ENCODE measurements around the gene TKTL2.
A peak's percentile ranks its signal among the peaks of the same experiment; 100 is the strongest.

TKTL2 gene, protein sequence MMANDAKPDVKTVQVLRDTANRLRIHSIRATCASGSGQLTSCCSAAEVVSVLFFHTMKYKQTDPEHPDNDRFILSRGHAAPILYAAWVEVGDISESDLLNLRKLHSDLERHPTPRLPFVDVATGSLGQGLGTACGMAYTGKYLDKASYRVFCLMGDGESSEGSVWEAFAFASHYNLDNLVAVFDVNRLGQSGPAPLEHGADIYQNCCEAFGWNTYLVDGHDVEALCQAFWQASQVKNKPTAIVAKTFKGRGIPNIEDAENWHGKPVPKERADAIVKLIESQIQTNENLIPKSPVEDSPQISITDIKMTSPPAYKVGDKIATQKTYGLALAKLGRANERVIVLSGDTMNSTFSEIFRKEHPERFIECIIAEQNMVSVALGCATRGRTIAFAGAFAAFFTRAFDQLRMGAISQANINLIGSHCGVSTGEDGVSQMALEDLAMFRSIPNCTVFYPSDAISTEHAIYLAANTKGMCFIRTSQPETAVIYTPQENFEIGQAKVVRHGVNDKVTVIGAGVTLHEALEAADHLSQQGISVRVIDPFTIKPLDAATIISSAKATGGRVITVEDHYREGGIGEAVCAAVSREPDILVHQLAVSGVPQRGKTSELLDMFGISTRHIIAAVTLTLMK

DNA sequence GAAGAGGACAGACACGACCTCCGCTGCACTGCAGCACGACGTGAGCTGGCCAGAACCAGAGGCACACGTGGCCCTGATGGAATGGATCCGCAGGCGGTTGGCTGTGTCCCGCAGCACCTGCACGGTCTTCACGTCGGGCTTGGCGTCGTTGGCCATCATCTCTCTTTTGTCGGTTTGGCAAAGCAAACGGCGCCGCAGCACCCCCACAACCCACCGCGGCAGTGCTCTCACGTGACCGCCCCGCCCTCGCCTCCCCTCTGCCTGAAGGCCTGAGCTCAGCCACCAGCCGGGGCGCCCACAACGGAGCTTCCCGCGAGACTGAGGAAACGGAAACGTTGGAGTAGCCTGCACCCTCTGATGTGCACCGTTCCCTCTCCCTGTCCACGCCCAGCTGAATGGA is at the start of gene TKTL2:
Gene TKTL2 (minus strand): TSS at position 179 of the 400 bp plus-strand sequence. CDS start 20 bp downstream, at position 159.
- FAIRE-seq: no peak

DNA sequence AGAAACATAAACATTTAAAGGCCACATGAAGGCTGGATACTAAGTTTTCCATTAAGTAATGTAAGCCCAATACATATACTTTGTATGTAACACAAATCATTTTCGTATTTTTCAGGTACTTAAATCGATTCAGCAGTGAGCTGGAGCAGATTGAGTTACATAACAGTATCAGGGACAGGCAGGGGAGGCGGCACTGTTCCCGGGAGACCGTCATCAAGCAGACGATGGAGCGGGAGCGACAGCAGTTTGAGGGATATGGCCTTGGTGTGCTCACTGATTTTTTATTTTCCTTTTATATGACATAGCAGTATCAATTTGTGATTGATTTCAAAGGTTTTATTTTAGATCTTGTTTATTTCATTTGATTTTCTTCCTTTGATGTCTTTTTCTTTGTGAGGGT is 41.6 kb upstream of the TKTL2 start:
- no peak for FAIRE-seq

DNA sequence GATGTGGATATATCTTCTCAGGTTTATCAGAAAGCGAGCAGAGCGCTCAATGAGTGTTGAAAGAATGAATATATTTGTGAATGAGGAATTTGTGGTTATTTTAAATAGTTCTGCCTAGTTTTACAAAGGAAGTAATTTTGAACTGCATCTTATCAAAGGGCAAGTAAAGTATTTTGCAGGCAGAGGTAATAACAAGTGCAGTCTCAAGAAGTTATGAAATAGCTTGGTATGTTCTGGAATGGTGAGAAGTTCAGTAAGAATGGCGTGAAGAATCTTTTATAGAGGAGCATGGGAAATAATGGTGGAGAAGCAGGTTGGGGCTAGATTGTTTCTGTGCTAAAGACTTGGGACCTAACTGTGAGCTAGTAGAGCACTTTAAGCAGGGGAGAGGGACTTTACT is 31.8 kb upstream of the TKTL2 start:
- no peak for FAIRE-seq

DNA sequence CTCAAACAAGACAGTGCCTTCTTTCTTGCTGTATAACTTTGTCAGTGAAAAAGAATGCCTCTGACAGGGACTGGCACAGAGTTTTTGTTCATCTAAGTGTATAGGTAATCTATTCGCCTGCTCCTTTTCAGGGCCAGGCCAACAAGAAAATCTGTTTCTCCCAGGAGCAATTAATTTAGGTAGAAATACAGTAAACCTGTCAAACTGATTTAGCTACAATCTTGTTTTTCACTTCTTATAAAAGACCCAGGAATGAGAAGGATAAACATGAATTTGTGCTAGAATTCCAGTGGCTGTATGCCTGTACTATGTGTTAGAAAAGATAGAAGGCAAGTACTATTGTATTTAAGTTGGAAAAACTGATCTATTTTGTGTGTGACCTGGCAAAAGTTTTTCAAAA is 27.0 kb upstream of the TKTL2 start:
- FAIRE-seq: no peak

DNA sequence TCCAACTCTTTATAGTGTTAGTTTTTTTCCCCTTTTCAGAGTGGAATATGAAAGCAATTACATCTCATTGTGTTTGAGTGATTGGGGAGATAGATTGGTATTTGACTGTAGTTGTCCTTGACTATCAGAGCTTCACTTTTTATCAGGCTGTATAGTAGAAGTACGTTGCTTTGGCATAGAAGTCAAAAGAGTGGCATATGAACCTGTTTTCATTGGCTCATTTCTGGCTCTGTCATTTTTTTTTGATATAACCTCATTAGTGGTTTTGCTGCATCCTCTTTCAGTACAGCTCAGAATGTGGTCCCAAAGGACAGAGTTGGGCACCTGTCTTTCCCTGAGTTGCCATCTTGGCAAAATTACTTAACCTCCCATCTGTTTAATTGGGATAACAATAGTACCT is 22.3 kb upstream of the TKTL2 start:
- no peak for FAIRE-seq

DNA sequence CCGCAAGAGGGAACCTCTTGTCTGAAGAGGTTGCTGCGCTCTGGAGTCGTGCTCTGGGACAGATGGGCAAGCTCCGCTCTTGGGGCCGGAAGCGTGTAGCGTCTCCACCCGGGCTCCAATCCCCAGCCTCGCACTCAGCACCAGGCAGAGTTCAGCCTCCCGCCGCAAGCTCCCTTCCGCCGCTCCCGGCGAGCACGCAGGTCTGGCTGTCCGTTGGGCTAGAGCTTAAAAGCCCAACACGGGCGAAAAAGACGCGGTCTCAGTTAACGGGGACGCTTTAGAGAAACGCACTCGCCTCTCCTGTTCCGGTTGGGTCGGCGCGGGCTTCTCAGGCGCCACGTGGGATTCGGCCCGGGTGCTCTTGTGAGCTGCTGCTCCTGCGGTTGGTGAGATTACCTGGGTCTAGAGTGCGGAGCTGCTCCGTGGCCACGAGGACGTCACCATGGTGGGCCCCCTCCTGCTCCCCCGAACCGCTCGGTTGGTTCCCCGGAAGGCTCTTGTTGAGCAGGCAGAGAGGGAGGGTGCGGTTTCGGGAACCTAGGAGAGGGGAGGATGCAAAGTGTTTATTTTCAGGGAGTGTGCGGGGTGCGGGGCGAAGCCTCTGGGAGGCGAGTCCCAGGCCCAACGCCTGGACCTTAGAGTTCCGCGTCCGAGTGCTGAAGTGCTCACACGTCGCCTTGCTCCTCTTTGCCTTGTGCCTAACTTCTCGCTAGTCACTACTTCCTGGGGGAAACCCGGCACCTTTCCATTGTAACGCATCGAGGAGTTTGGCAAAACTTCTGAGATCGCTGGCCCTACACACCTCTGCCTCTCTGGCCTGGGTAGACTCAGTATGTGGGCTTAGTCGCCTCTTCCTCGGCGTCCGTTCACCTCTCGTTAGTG is 21.0 kb upstream of the TKTL2 start, which contains the start of gene TMA16:
Gene TMA16 (plus strand): TSS at position 331 of the 882 bp plus-strand sequence. CDS start 112 bp downstream, at position 443.
- FAIRE-seq: peak; percentile 93

DNA sequence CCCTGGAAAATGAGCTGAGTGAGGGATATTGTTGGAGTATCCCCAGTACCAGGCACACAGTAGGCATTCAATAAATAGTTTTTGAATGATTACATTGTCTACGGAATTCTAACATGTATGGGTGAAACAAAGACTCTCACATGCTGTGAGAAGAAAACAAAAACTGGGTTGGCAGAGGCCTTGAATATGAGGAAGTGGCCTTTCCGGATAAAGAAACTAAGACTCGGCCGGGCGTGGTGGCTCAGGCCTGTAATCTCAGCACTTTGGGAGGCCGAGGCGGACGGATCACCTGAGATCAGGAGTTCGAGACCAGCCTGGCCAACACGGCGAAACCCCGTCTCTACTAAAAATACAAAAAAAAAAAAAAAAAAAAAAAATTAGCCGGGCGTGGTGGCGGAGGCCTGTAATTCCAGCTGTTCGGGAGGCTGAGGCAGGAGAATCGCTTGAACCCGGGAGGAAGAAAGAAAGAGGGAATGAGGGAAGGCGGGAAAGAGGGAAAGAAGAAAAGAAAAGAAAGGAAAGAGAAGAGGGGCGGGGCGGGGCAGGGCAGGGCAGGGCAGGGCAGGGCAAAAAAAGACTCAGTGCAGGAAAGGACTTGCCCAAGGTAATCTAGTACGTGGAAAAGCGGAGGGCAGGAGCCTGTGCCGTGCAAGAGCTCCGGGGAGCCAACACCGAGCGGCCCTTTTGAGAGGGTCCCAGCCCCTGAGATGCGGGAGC is 20.2 kb upstream of the TKTL2 start:
- FAIRE-seq: no peak

DNA sequence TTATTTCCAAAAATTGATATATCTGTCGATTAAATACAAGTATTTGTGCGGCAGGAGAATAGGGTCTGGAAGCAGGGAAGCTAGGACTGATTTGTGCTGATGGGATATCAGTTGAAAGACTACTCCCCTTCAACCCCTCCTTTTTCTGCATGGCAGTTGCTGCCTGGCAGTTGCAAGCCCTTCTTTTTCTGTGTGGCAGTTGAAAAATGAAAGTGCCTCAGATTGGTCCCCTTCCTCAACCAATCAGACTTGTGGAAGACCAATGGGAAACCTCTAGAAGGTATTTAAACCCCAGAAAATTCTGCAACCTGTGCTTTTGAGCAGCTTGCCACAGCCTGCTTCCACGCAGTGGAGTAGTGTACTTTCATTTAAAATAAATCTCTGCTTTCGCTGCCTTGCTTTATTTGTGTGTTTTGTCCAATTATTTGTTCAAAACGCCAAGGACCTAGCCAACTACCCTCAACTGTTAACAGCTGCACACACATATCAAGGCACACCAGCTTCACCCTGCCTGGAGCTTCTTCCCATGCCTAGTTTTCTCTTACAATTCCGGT is 19.5 kb upstream of the TKTL2 start:
- no peak for FAIRE-seq

DNA sequence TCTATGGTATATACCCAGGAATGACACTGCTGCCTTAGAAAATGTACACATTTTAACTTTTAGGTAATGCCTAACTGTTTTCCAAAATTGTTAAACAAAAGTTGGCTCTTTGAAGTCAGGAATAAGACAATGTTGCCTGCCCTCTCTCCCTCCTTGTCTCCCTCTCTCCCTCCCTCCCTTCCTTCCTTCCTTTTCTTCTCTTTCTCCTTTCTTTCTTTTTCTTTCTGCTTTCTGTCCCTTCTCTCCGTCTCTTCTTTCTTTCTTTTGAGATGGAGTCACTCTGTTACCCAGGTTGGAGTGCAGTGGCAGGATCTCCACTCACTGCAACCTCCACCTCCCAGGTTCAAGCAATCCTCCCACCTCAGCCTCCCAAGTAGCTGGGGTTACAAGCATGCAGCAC is 16.4 kb upstream of the TKTL2 start:
- FAIRE-seq: no peak

DNA sequence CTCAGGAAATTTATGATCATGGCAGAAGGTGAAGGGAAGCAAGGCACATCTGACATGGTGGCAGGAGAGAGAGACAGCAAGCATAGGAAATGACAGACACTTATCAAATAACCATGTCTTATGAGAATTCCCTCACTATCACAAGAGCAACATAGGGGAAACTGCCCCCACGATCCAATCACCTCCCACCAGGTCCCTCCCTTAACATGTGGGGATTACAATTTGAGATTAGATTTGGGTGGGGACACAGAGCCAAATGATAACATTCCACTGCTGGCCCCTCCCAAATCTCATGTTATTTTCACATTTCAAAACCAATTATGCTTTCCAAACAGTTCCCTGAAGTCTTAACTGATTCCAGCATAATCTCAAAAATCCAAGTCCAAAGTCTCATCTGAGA is 12.8 kb upstream of the TKTL2 start:
- no peak for FAIRE-seq

DNA sequence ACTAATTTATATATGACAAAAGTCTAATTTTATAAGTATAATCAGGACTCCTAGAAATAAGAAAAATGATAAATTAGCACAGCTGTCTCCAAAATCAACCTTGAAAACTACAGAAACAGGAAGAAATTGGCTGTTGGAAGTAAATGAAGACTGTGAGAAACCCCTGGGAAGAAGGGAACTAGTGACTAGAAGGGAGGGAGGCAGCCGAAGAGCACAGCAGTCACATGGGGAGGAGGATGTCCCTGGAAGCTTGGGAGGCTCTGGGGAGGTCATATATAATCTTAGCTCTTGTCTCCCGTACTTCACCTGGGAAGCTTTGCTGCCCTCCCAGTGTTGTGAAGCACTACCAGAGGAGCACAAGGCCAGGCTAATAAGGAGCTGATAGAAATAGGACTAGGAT is 12.0 kb upstream of the TKTL2 start:
- no peak for FAIRE-seq

DNA sequence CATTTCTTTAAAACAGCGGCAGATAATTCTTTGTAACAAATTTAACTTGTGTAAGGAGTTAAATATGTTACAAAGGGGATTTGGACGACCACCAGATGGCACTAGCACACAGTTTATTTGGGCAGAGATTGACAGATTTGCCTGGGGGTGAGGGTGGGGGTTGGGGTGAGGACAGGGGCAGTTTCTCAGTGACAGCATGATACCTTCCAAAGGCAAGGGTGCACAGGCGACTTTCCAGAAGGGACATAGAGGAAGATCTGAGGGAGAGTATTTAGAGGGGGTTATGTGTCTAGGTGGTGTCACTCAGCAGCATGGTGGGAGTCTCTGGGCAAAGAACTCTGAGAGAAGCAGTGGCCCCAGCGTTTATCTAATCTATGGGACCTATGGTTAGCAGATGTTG is 11.4 kb upstream of the TKTL2 start:
- FAIRE-seq: no peak

DNA sequence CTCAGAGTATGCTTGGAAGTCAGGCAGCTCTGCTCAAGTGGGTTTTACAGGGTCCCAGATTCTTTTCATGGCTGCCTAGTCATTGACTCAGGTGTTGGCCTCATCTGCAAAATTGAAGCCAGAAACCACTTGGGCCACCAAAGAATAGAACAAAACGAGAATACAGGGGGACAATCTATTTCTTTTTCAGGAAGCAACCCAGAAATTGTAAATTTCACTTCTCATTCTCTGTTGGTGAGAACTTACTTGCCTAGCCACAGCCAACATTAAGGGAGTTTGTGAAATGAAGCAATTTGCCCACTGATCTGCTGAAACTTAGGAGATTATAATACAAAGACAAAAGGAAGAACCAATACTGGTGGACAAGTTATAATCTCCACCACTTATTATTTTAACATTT is 8.6 kb upstream of the TKTL2 start:
- no peak for FAIRE-seq

DNA sequence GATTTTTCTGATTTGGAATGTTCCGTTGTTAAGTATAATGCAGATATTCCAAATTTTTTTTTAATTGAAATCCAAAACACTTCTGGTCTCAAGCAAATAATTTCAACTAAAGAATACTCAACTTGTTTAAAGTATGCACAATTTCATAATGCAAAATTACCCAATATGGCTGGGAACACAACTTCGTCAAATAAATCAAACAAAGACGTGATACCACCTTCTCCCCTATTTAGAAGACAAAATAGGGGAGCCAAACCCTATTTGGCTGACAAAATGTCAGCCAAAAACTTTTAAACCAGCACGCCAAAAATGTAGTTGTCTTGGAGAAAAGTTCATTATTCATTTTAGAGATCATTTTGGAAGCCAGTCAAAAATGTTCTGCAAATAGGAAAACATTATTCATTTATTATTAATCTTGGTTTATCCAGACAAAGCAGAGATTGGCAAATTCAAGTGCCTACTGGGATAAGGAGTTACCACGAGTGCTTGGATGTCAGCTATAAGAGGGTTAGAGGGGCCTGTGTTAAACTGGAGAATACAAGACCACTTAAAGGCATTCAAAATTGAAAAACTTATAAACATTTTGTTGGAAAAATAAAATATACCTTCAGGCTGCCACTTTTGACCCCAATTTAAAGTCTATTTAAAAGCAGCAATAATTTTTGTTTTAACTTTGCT is 3.3 kb upstream of the TKTL2 start:
- no peak for FAIRE-seq

DNA sequence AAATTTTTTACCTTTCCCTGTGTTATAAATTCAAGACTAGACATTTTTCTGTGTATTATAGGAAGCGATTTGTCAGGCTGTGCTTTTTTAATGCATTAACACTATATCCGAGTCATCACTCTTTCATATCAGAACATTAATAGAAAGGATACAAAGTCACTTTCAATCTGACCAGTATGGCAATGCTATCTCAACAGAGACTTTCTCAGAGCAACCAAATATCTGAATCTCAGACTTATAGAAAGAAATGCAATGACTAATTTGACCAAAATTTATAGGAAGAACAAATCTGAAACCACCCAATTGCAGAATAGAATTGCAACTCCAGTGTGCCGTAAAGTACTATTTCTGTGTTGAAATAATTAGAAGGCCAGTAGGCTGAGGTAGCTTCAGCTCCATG is 473 bp upstream of the TKTL2 start:
- FAIRE-seq: no peak

DNA sequence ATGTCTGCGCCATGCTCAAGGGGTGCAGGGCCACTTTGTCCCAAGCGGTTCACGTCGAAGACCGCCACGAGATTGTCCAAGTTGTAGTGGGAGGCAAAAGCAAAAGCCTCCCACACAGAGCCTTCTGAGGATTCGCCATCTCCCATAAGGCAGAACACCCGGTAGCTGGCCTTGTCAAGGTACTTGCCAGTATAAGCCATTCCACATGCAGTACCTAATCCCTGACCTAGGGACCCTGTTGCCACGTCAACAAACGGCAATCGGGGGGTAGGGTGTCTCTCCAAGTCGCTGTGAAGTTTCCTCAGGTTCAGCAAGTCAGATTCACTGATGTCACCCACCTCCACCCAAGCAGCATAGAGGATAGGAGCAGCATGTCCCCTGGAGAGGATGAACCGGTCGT is 424 bp downstream of the TKTL2 start:
- no peak for FAIRE-seq

DNA sequence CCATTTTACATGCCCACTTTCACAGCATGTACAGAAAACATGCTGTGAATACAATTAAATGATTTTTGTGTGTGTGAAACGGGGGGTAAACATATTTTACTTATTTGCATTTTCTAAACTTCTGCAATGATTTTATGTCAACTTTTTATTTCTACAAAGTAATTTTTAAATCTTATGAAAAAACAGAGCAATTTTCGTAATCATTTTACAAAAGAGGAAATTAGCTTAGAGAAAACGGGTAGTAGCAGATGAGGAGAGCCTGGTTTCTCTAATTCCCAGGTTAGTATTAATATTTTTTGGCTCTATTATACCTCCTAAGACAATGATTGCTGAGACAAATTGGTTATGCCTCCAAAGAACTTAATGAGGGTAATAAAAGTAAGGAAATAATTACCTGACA is 3.2 kb downstream of the TKTL2 start:
- no peak for FAIRE-seq

DNA sequence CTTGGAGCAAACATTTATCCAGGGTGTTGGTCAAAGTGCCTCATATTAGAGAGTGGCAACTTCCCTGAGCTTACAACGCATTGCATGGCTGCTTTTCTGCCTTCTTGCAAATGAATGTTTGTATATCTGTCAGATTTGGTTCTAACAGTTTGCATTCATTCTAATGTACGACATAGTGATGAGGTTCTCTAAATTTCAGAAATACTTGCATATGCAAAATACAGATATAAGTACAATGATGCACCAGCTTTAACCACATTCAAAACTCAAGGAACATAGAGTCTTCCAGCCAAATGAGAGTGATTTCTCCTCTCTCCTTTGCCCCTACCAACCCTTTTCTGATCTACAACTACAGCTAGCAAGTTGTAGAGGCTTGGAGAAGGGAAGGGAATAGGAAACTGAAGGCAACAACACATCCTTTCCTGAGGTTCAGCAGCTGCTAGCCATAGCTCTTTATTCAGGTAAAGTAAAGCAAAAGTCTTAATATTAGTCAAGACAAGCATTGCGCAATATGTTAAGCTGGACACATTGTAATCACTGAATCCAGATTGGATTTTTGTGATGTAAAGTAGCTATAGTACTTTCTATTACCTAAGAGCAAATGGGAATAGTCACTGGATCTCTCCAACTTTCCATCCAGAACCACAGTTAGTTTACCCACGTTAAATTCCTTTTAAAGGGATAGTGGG is 6.3 kb downstream of the TKTL2 start:
- FAIRE-seq: no peak

DNA sequence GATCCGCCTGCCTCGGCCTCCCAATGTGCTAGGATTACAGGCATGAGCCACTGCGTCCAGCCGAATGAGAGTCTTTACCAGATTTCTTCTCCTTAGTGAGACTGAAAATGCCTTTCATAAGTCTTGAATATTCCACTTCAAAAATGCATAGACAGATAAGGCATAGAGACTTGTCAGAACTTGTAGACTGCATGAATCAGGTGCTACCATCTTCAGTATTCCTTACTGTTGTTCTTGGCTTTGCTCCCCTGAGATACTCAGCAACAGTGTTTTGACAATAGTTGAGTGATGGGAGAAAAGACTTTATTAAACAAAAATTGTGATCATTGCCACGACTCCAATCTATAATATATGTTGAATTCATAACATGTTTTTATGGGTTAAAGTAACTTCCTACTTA is 11.0 kb downstream of the TKTL2 start:
- FAIRE-seq: no peak

DNA sequence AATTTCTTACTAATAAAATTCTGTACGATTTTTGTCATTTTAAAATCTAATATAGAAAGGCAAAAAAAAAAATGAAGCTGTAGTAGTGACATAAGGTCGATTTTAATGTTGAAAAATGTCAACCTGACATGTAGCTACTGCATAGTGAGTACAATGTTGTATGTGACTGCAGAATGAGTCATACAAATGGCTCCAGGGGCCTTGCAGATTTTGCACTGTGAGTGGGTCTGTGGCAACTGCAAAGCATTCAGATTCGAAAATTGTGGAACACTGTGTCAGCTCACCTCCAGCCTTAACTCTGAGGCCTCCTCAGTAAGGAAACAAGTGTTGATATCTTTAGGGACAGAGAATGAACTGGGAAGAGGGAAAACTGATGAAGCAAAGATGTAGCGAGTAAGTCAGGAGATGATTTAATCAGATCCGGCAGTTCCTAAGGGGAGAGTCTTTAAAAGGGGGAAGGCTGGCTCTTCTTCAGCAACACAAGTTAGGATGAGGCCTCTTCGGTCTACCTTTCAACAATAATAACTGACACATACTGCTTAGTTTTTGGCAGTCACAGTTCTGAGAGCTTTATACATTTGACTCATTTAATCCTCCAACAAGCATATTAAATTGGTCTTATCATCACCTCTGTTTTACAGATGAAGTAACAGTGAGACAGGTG is 24.9 kb downstream of the TKTL2 start:
- no peak for FAIRE-seq

DNA sequence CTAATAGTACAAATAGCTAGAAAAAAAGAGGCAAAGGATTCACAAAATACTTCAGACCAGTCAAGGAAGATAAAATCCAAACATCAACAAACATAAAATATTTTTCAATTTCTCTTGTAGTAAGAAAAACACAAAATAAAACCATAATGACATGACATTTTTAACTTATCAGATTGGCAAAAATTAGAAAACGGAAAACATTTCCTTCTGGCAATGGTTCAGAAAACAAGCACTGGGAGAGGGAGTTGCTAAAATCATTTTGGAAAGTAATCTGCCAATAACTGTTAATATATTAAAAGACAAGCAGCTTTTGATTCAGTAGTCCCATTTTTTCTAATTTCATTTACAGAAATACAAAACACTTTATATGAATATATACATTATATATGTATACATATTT is 26.1 kb downstream of the TKTL2 start:
- FAIRE-seq: no peak

Measured in G401.6 (cell line).